GM19328 (cell line): ENCODE results near the gene PTPRE.

ENCODE experiments used
- ATAC-seq: cut with Tn5 transposase; IDR thresholded peaks from one replicate; pipeline ENCODE4 v1.9.1; 2021; ENCODE audit warnings: mild to moderate bottlenecking, moderate library complexity; ENCODE audit not compliant: unreplicated experiment

The PTPRE gene

DNA sequence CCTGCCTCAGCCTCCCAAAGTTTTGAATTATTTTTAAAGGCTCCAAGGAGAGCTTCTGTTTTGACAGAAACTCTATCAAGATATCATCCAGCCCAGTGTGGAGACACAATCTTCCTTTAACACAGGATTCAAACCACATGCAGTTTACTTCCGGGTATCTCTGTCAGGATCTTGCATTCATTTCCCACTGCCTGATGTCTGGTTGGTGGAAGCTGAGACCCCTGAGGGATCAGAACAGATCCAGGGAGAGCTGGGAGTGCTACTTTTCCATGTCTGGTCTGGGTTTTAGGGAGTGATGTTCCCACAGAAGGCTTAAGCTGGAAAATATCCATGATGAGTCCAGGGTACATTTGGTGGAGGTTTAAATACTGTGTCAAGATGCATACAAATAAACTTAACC is 16.7 kb downstream of the PTPRE start:
- no peak for ATAC-seq

DNA sequence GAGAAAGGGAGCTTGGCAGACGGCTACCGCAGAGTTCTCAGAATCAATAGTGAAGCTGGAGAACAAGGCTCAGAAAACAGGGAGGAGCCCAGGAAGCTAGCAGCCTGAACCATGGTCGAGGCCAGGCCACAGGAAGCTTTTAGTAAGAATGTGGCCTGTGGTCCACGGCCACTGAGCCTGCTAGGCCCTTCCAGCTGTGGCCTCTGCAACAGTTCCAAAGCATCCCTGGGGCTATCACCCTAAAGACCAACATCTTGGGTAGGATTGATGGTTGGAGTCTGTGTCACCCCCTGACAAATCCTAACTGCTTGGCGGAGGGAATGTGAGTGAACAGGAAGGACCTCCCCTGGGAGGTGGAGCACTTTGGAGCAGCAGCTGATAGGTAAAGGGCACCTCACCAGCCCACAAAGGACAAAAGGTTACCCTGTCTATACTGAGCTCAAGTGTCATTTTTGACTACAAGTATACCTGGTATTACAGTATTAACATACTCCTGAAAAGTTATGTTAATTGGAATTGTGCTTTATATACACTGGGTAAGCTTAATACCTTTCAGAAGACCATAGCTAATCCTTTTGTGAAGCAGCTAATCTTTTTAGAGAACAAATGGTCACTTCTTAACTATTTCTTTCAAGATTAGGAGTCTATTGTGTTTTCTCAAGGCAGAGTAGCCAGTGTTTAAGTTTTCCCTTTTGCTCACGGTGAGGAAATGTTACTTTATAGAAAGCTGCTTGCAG is 18.7 kb downstream of the PTPRE start:
- ATAC-seq = no peak

DNA sequence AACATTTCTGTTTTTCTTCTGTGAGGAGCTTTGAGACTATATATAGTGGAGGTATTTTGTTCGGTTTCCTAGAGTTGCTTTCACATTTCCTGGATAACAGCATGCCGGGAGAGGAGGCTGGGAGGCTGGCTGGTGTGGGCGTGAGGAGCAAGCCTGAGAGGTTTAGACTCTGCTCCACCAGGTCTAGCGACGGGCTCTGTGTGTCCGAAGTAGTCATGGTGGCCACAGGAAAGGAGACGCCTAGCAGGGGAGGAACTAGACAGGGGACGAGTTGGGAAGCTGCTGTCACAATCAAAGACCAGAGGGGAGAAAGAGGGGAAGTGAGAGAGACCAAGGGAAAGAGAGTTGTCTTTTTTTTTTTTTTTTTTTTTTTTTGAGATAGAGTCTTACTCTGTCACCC is 19.6 kb downstream of the PTPRE start:
- ATAC-seq = no peak

DNA sequence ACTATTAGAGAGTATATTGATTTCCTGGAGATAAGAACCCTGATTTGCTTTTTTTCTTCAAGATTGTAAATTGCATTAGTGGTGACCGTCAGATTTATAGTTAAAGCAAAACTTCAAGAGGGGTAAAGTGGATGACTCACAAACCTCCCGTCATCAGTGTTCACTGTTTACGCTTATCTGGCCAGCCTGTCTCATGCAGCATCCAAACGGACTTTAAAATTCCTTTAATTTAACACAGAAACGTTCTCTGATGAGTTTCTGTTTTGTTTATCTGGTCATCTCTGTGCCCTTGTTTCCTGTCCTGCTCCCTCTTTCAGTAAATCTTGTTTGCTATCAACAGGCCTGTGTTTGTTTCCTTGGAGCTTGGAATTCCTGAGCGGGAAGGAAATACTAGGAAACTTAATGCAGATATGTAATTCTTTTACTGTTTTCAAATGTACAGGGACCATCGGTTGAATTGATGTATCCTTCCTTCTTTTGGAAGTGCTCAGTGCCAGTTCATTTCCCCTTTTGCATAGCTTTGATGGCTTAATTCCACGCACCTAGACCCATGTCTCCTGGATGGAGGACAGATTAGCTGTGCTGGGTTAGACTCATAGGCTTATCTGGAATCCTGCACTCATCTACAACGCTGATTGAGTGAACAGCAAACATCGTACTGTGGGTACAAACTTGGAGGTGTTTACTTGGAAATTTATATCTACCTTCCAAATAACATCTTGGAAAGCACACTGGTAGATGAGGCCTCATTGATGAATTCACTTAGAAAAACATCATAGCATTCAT is 21.3 kb downstream of the PTPRE start:
- ATAC-seq = no peak

DNA sequence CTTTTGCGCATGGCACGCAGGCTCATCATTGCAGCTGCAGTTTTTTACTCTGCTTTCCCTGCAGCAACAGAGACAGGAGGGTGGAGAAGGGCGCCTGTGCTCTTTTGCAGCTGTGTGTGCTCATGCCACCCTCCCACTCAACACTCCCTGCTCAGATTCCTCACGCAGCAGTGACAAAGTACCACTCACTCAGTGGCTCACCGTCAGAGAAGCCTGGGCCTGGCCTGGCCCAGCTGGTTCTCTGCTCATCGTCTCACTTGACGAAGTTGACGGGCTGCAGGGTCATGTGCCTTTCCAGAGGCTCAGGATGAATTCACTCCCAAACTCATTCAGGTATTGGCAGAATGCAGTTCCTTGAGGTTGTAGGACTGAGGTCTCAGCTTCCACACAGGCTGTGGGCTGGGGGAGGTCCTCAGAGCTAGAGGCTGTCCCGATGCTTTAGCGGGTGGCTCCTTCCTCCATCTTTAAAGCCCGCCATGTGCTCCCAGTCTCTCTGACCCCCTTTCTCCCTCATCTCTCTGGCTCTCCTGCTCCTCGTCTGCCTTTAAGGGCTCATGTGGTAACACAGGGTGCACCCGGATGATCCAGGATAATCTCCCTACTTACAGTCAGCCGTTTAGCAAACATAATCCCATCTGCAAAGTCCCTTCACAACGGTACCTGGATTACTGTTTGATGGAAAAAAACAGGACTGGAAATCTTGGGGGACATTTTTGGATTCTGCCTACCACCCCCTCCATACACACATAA is 25.8 kb downstream of the PTPRE start:
- no peak for ATAC-seq

DNA sequence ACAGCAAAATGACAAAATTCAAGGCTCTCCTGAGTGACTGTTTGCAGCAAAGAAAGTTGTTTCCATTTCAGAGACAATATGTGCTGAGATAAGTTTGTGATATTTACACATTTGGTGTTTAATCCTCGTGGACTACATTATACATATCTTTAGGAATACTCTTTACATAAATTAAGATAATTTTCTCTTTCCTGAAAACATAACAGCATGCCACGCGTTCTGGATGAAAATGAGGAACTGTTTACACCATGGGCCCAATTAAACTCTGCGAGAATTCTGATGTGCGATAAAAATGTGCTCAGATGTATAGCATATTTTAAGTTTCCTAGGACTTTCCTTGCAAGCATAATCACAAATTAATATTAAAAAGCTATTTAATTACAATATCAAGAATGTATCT is 26.4 kb downstream of the PTPRE start:
- ATAC-seq = no peak

DNA sequence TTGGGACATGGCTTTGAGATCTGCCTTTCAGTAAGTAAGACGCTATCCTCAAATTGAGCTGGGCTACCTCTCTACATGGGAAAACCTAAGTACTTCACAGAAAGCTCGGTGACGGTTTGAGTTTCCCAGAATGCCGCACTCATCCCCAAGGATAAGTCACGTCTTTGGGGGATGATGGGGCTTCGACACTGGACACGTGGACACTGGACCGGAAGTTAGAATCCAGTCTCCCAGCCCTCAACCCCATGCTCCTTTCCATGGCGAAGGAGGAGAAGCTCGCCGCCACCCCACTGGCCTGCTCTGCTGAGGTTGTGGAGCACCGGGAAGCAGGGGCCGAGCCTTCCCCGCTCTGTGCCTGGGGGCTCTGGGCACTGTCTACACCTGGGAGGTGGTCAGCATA is 27.5 kb downstream of the PTPRE start:
- ATAC-seq = no peak

DNA sequence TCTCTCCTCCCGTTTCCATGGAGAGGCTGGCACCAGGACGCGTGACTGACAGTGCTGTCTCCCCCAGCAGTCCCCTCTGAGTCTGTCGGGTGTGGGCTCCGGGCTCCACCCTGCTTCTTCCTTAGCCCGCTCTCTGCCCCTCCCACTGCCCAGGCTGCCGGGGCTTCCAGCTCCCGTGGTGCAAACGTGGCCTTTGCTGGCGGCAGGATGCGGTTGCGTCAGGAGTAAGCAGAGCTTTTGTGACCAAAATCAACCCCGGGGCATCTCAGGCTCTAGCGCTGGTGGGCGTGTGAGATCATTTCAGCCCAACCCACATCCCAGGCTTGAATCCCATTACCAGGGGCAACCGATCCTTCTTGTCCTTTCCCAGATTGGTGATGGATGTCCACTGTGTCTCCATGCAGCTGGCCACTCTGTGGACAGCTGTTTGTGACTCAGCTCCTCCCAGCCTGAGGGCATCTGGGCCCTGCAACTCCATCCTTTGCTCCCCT is 28.2 kb downstream of the PTPRE start:
- ATAC-seq = no peak

DNA sequence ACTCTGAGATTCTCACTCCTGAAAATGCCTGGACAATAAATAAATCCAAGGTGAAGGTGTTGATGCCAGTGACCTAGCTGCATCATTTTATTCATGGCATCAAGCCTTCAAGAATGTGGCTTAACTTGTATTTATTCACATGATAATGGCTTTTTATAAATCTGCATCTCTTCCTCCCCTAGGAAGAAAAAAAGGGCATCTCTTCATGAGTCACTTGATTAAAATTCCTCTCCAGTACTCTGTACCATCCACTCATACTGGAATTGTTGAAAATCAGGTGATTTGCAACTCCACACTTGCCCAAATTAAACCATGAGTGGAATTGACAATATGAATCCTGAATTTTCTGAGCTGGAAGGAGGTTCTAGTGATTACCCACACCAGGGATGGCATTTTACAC is 30.2 kb downstream of the PTPRE start:
- ATAC-seq = no peak

DNA sequence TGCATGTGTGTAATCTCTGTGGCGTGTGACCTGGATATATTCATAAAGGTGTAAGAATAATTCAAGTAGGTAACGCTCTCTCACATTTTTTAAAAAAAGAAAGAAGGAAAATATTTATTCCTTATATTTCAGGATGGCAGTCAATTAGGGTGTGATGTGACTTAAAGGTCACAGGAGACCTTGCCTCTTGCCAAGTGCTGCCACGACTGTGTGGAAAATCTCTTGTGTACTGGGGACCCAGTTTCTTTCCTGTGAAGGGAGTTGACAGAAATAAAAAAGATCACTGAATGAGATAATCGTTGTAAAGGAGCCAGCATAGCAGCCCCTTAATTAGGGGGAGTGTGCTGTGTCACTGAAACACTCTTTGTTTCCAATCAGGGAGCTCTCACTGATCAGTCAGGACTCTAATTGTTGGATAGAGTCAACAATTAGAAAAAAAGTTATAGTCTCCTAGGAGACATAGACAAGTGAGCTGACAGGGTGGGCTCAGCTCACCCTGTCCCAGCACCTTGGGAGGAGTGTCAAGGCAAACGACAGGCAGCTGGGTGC is 31.1 kb downstream of the PTPRE start:
- no peak for ATAC-seq

DNA sequence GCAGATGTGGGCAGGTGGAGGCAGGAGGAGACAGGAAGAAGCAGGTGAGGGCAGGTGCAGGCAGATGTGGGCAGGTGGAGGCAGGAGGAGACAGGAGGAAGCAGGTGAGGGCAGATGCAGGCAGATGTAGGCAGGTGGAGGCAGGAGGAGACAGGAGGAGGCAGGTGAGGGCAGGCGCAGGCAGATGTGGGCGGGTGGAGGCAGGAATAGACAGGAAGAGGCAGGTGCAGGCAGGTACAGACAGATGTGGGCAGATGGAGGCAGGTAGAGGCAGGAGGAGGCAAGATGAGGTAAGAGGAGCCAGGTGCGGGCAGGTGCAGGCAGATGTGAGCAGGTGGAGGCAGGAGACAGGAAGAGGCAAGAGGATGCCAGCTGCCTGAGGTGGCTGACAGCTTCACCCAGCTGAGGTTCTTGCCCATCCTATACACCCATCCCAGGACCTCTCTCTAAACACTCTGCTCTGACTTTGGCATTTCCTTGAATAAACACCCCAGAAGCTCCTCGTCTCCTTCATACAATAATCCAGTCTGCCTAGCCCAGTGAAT is 33.0 kb downstream of the PTPRE start:
- no peak for ATAC-seq

DNA sequence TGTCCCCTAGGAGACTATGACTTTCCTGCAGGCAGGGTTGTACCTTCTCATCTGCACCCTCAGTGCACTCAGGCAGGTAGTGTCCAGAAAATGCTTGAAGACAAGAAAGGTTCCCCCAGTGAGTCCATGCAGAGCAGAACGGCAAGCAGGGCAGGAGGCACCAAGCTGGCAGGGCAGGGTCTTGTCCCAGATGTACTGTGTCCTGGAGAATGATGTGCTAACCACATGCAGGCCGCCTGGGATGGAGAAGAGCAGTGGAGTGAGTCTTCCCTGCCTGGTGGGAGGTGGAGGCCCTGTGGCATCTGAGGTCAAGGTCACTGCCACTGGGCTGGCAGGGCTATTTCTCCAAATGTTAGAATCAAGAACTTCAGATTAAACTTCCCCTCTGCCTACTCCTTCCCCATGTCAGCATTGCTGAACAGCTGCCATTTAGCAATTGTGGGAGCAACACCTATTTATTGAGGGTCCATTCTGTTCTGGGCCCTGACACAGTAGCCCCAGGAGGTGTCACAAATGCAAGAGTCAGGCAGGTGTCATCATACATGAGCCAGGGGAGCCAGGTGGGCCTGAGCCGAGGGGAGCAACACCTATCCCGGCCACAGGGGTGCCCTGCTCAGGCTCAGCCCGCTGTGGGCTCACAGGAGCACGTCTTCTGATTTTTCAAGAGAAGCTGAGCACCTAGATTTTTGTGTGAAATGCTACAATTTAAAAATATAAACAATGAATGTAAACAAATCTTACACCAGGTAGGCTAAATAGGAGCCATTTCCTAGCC is 34.1 kb downstream of the PTPRE start:
- no peak for ATAC-seq

DNA sequence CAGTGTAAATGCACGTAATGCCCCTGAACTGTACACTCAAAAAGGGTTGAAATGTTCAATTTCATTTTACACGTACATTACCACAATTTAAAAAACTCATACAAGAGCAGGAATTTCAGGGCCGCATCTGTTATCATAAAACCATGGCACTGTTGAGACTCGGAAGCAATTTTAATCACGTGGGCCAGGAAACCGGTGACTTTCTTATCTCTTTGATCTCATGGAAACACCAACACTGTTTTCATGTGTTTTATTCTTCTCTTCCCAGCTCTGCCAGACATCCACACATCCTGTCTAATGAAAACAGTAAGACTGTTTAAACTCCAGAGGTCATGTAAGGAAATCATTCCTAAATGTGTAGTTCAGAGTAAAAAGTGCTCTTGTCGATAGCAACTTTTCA is 35.9 kb downstream of the PTPRE start:
- no peak for ATAC-seq

DNA sequence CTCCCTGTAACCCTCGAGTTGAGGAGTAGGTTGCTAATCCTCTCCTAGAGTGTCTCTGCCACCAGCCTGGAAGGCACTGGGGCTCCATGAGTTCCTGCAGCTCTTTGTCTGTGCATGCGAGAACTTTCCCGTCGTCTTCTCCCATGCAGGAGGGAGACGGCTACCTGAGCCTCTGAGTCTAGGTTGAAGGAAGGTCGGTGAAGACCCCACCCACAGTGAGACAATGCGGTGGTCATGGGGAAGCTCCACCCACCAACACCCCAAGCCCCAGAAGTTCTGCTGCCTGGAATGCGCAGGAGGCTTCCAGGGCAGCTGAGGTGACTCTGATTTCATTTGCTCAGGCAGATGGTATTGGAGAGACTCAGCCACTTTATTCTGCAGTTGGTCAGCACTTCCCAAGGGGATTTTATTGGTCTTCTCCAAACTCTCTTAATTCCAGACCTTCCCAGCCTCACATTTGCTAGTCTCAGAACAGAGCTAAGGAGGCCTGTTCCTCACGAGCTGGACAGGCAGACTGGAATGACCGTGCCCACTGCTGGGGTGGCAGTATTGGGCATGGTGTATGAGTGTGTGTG is 36.5 kb downstream of the PTPRE start:
- ATAC-seq = no peak

DNA sequence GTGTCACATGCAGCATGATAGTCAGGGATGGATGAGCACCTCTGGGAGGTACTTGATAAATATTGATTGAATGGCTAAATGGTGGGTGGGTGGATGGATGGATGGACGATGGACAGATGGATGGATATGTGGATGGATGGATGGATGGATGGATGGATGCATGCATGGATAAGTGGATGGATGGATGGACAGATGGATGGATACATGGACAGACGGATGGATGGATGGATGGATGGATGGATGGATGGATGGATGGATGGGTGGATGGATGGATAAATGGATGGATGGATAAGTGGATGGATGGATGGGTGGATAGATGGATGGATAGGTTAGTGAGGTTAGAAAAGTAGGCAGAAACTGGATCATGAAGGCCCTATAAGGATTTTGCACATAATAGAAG is 37.4 kb downstream of the PTPRE start:
- ATAC-seq = no peak

DNA sequence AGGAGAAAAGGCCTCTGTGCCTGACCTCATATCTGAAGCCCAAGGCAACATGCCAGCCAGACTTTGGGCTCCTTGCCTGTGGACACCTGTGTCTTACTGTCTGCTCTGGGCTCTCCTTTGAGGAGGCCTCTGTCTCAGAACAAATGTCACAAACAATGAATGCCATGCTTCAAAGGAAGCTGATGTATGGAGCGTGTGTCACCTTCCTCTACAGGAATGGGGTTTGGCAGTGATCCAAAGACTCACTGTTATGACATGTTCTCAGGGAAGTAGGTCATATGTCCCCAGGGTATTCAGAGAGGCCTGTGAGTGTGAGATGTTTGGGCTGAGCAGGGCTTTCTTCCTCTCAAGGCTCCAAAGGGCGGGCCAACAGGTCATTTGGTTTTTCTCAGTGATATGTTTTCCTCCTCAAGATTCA is 38.4 kb downstream of the PTPRE start:
- ATAC-seq = no peak

DNA sequence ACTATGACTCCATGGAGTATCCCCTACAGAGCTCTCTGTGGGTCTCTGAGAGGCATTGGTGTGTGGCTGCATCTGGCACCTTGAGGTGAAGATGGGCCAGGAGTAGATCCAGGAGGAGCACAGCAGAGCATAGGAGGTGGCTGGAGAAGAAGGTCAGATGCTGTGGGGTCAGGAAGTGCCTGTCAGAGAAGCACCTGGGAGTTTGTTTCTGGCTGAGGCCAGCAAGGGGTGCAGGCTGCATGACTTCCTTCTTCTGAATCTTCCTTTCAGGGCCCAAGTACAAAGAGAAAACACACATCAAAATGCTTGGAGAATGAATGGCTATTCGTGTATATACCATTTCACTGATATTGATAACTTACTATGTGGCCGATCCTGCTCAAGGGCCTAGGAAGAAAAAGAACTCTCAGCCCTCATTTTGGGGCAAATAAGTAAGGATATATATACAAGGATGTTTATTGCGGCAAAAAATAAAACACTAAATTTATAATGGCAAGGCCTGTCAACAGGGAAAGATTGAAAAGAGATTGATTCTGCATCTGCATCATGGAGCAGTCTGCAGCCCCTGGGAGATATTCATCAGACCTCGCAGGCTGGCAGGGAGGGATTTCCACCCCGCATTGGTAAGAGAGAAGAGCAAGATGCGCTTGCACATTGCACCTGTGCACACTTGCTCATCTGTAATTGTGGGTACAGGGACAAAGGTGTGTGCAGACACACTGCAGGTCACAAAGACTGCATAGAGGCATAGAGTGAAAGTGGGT is 39.2 kb downstream of the PTPRE start:
- no peak for ATAC-seq

DNA sequence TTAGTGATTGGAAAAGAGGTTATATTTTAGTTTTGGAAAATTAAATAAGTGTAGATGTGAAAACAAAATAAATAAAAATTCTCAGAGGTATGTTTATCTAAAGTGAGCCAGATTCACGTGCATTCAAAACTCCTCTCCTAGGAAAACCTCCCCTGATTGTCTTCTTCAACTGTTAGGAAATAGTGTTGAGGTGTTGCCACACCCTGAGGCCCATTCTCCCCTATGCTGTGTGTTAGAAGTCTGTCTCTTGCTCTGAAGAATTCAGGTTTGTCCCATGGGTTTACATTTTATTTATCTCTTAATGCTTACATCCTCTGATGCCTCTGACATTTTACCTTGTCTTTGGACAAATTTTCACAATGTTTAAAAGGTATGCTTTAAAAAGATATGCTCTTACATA is 40.3 kb downstream of the PTPRE start:
- no peak for ATAC-seq

DNA sequence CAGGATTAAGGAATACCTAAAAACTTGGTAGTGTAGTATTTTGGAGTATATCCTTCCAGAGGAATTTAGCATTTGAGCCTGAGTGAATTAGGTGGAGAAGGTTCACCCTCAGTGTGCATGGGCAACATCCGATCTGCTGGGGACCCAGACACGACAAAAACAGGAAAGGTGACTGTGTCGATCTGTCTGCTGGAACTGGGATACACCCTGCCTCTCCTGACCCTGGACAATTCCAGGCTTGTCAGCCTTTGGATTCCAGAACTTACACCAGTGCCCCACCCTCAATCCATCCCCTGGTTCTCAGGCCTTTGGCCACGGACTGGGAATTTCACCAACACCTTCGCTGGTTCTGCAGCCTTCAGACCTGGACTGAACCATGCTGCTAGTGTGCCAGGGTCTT is 41.9 kb downstream of the PTPRE start:
- ATAC-seq = no peak
